ENCODE measurements around the gene DCUN1D1.

GRCh38 chr3:182972387-182972786 is 8.0 kb downstream of the DCUN1D1 start:
- TF ChIP-seq CTCF (conservative IDR thresholded peaks at IDR 0.05): no peak
- no peak for TF ChIP-seq ZFX (IDR thresholded peaks at IDR 0.05)

Measured in C4-2B (cell line).